ENCODE results near the gene GUCA1C.

GUCA1C gene

DNA sequence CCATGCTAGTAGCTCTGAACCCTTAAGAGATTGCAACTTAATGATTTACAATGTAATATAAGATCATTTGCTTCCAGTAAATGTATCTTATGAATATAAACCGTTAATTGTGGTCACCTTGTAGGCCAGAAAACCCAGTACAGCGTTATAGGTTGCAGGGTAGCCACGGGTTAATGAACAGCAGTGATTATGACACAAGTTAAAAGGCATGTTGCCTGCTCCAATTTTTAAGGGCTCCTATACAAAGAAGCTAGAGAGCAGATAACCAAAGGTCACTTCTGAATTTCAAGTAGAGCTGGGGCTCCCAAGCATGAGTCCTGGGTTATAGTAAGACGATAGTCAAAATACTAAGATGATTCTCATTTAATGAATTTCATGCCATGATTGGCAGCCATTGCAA is 13.5 kb downstream of the GUCA1C start:
- Mint-ChIP-seq H3K9me3 (no peaks in the 10 kb centered on the region), H3K4me3 (no peak overlapping the region), H3K27ac (no peak overlapping the region), H3K36me3 (no peaks in the 10 kb centered on the region), H3K4me1 (no peaks in the 10 kb centered on the region)
- DNase-seq (ENCODE audit: low spot score in 2 of 2) (no peak), ATAC-seq (no peak)

DNA sequence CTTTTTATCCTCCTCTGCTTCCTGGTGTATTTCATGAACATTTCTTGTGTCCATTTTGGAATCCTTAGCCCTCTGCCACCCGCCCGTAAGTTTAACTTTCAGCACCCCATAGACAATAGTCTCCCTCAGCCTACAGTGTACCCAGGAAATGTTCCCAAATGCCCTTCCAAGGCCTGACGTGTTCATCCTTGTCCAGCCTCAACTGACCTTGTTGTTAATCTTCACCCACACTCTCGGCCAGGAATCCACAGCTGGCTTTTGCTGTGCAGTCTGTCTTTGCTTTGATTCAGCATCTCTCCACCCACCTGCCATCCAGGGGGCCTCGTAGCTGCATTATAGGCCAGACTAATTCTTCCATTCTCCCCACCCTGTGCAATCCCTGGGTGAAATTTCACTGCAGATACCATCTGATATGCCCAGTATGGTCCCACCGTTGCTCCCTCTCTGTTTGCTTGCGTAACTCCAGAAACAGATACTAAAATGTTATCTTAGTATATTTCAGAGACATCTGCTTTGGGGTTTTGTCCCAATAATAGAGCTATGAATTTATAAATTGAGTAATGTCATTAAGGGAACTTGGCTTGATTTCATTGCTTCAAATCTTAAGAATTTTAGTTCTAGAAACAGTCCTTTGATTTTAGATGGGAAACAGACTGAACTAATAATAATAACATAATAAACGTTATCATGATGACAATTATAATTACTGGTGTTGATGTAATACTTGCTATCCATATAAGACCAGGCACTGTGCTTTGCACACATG is 16.6 kb downstream of the GUCA1C start:
- ATAC-seq (no peak), DNase-seq (ENCODE audit: low spot score in 2 of 2) (no peak)
- no peaks in the 10 kb centered on the region for H3K4me1 Mint-ChIP-seq
- no peaks in the 10 kb centered on the region for H3K36me3 Mint-ChIP-seq
- H3K27ac Mint-ChIP-seq, result no peak overlapping the region
- no peaks in the 10 kb centered on the region for H3K9me3 Mint-ChIP-seq
- no peak overlapping the region for H3K4me3 Mint-ChIP-seq

DNA sequence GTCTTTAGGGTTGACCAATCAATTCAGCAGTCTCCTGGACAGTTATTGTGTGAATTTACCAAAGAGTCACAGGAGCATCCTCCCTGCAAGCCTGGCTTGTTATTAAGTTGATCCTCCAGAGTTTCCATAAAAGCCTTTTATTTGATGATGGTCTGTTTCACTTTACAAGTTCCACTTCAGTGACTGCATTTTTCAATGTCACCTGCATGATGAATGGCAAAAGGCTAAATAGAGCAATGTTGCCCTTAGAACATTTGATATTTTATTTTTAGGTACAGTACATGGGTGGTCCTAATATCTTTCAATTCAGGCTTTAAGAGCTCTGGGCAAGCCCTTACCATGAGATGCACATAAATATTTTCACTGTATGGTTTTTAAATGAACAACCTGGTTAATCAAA is 22.6 kb downstream of the GUCA1C start:
- Mint-ChIP-seq H3K4me3 (no peak overlapping the region), H3K4me1 (no peaks in the 10 kb centered on the region), H3K36me3 (no peaks in the 10 kb centered on the region), H3K27ac (no peak overlapping the region), H3K9me3 (no peaks in the 10 kb centered on the region)
- DNase-seq (ENCODE audit: low spot score in 2 of 2) (no peak), ATAC-seq (no peak)

DNA sequence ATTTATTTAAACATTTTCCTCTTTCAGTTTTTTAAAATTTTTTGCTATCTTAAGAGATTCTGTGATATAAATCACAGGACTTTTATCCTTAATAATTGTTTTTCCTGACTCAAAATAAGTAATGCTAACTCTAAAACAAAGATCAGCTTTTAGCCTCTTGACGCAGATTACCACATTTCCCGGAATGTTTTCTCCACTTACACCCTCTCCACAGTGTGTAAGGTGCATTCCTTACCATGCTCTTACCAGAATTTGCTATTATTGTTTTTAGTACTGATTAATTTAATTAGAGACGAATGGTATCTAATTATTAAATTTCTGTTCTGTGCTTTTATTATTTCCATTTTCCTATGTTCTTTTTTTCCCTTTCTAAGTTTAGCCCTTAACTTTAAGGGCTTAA is 34.8 kb downstream of the GUCA1C start:
- H3K4me3 Mint-ChIP-seq, result no peak overlapping the region
- H3K4me1 Mint-ChIP-seq, result peaks cover 10% of the 10 kb centered on the region
- no peaks in the 10 kb centered on the region for H3K36me3 Mint-ChIP-seq
- no peaks in the 10 kb centered on the region for H3K9me3 Mint-ChIP-seq
- no peak overlapping the region for H3K27ac Mint-ChIP-seq
- no peak for DNase-seq (ENCODE audit: low spot score in 2 of 2)
- no peak for ATAC-seq

DNA sequence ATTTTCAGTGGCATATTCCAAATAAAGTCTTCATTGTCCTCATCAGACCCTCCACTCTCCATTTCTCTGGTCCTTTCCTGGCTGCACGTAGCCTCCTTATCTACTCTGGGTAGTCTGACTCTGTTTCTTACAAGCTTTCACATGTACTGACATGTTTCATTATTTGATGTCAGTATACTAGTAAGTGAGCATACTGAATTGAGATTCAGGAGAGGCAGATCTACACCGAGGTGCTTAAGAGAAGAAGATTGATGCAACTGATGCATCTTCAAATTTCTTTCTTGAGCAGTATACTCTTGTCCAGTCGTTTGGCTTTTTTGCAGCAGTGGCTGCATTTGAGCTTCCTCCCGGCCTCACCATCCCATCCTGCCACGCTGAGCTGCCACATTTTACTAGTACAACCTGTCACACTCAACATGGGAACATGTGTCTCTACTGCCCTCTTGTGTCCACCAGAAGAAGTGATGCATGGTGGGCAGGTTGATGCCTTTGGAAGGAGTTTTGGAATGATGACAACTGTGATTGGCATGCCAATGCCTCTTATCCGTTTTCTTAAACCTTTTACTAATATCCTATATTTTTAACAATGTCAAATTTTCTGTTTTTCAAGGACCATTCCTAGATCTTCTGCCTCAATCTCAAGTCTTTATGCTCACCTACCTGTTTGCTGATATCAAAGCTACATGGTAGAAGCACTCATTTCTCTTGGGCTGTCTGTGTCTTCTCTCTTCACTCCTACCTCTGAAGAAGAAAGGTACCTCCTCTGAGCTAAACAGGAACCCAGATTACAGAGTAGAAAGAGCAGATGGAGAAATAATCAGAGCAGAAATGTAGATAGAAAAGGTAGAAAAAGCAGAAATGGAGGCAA is 38.7 kb downstream of the GUCA1C start:
- no peak overlapping the region for H3K27ac Mint-ChIP-seq

DNA sequence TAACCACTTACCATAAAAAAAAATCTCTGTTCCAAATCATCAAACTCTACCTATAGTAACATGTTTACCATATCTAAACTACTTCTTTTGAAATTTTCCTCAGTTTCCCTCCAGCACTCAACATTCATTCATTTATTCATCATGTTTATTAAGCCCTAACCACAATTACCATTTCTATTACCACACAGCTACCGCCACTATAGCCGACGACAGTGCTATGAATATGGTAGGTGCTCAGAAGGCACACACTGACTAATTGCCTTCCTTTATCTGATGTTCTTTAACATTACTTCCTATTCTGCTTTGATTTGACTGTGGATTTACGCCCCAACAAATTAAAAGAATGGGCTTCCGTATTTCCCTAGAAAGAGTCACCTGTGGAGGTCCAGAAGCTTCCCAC is 43.9 kb downstream of the GUCA1C start:
- no peaks in the 10 kb centered on the region for H3K9me3 Mint-ChIP-seq
- no peak overlapping the region for H3K4me3 Mint-ChIP-seq
- no peak for ATAC-seq

More for the DNA sequence above, 38.7 kb downstream of the GUCA1C start:
- Mint-ChIP-seq H3K36me3 (no peaks in the 10 kb centered on the region), H3K4me1 (peaks cover 18% of the 10 kb centered on the region), H3K9me3 (no peaks in the 10 kb centered on the region), H3K4me3 (peak overlapping the region; percentile 4)
- peak; percentile 27 to 70 for DNase-seq (ENCODE audit: low spot score in 2 of 2)
- ATAC-seq, result peak; percentile 88

DNA sequence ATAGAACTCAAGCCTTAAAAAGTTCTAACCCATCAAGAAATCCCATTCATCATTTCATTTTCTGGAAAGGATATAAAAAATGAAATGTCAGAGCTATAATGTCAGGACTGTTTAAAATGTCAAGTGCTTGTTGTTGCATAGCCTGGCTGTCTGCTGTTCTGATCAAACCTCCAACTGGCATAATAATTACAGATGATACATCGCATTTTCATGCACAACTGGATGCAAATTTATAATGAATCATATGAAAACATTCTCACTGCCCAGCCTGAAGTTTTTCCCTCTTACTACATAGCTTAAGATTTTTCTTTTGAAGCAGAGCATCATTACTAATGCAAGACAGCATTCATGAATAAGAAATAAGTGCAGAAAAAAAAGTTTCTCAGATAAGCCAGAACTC is 46.5 kb downstream of the GUCA1C start:
- ATAC-seq (no peak), DNase-seq (ENCODE audit: low spot score in 2 of 2) (no peak)
- Mint-ChIP-seq H3K4me3 (no peak overlapping the region), H3K27ac (no peak overlapping the region), H3K9me3 (no peaks in the 10 kb centered on the region), H3K36me3 (no peaks in the 10 kb centered on the region), H3K4me1 (peaks cover 5% of the 10 kb centered on the region)

More for the DNA sequence above, 43.9 kb downstream of the GUCA1C start:
- Mint-ChIP-seq H3K4me1 (peaks cover 14% of the 10 kb centered on the region), H3K36me3 (no peaks in the 10 kb centered on the region), H3K27ac (no peak overlapping the region)
- no peak for DNase-seq (ENCODE audit: low spot score in 2 of 2)

DNA sequence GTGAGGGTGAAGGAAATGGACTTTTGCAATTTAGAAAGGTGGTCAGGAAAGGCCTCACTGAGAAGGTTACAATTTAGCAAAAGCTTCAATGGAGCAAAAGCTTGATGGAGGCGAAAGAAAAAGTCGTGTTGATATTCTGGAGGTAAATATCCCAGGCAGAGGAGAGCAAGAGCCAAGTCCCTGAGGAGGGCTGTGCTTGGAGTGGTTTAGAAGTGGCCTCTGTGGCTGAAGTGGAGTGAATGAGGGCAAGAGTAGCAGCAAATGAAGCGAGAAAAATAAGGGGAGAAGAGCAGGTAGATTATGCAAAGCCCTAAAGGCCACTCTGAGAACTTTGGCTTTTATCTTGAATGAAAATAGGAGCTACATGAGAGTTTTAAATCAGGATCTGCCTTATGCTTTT is 54.1 kb downstream of the GUCA1C start:
- H3K27ac Mint-ChIP-seq, result no peak overlapping the region
- ATAC-seq (no peak), DNase-seq (ENCODE audit: low spot score in 2 of 2) (no peak)
- no peaks in the 10 kb centered on the region for H3K36me3 Mint-ChIP-seq
- no peaks in the 10 kb centered on the region for H3K9me3 Mint-ChIP-seq
- no peak overlapping the region for H3K4me3 Mint-ChIP-seq
- peaks cover 5% of the 10 kb centered on the region for H3K4me1 Mint-ChIP-seq

DNA sequence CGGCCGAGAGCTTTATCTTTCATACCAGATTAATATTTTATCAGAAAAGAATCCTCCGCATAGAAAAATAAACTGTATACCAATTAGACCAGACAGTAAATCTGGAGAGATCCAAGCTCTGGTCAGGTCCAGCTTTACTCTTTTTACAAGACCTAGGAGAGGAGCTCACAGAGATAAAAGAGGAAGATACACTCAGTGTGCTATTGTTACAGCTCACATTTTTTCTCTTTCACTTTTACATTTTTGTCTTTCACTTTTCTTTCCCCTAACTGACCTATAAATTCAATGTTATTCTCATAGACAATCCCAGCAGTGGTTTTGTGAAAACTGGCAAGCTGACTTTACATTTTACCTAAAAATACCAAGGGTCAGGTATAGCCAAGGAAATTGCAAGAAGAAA is 55.8 kb downstream of the GUCA1C start:
- no peak overlapping the region for H3K4me3 Mint-ChIP-seq
- H3K9me3 Mint-ChIP-seq, result no peaks in the 10 kb centered on the region
- H3K27ac Mint-ChIP-seq, result no peak overlapping the region
- ATAC-seq, result no peak
- no peaks in the 10 kb centered on the region for H3K36me3 Mint-ChIP-seq
- peaks cover 5% of the 10 kb centered on the region for H3K4me1 Mint-ChIP-seq
- DNase-seq (ENCODE audit: low spot score in 2 of 2), result no peak

DNA sequence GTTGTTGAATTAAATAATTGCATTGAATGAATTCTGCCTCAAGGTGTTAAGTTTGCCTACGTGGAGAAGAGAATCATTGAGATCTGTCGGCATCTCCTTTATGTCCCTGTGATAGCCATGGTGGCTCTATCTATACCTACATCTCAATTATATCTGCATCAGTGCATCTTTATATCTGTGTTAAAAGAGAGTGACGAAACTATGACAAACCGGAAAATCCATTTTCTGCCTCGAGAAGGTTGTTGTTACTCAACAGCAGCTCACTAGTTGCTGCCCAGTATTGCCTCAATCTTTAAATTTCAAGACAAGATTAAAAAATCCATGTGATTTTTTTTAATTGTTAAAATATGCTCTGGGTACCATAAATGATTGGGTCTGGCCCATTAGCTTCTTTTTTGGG is 58.7 kb downstream of the GUCA1C start:
- Mint-ChIP-seq H3K9me3 (no peaks in the 10 kb centered on the region), H3K4me3 (no peak overlapping the region), H3K36me3 (no peaks in the 10 kb centered on the region), H3K4me1 (no peaks in the 10 kb centered on the region), H3K27ac (no peak overlapping the region)
- ATAC-seq (no peak), DNase-seq (ENCODE audit: low spot score in 2 of 2) (no peak)

DNA sequence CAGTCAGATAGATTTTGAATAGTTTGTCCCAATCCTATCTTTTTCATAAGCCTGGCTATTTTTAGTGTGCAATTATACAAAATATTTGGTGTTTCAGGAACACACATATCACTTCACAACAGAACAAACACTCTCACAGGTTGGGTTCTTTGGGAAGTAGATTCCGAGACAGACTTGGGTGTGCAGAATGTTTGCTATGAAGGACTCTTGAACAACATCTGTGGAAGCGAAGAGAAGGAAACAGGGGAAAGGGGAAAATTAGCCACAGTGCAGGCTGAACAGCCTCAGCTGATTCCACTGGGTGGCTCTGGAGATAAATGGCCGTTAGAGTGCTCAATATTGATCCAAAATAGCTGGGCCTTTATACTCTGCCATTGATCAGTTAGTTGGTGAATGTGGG is 61.8 kb downstream of the GUCA1C start:
- DNase-seq (ENCODE audit: low spot score in 2 of 2) (no peak), ATAC-seq (no peak)
- no peak overlapping the region for H3K4me3 Mint-ChIP-seq
- H3K9me3 Mint-ChIP-seq, result no peaks in the 10 kb centered on the region
- no peaks in the 10 kb centered on the region for H3K4me1 Mint-ChIP-seq
- no peaks in the 10 kb centered on the region for H3K36me3 Mint-ChIP-seq
- H3K27ac Mint-ChIP-seq, result no peak overlapping the region

DNA sequence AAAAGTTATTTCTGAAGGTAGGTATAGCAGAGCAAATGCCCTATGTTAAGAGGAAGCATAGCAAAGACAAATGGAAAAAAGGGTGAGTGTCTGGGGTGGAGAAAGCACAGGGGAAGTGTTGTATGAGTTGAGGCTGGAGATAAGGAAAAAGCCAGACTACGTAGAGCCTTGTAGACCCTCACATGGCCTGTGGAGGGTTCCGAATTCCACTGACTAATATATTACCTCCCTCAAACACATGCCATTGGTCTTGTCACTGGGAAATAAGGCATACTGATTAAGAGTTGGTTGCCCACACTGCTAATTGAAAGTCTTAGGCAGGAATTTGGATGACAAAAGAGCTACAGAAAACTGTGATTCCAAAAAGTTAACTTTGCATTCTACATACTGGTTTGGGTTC is 65.9 kb downstream of the GUCA1C start:
- no peak overlapping the region for H3K4me3 Mint-ChIP-seq
- ATAC-seq (no peak), DNase-seq (ENCODE audit: low spot score in 2 of 2) (no peak)
- H3K9me3 Mint-ChIP-seq, result no peaks in the 10 kb centered on the region
- no peaks in the 10 kb centered on the region for H3K4me1 Mint-ChIP-seq
- no peaks in the 10 kb centered on the region for H3K36me3 Mint-ChIP-seq
- H3K27ac Mint-ChIP-seq, result no peak overlapping the region

DNA sequence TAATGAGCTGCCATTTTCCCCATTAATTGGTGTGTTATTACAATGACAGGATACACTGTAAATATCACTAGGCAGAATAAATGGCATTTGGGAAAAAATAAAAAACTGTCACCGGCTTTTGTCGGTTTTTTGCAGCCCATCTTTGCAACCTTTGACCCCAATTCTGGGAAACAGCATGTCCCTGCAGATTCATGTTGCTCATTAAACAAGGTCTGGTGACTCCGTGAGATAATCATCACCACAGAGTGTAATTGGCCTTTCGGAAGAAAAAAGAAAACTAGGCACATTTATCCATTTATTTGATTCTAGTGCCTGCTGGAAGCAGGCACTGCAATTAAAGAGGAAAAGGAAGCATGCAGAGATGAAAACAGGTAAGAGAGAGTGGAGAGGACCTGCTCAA is 66.6 kb downstream of the GUCA1C start:
- H3K4me1 Mint-ChIP-seq, result no peaks in the 10 kb centered on the region
- DNase-seq (ENCODE audit: low spot score in 2 of 2), result no peak
- no peaks in the 10 kb centered on the region for H3K9me3 Mint-ChIP-seq
- ATAC-seq, result no peak
- H3K36me3 Mint-ChIP-seq, result no peaks in the 10 kb centered on the region
- H3K4me3 Mint-ChIP-seq, result no peak overlapping the region
- no peak overlapping the region for H3K27ac Mint-ChIP-seq

DNA sequence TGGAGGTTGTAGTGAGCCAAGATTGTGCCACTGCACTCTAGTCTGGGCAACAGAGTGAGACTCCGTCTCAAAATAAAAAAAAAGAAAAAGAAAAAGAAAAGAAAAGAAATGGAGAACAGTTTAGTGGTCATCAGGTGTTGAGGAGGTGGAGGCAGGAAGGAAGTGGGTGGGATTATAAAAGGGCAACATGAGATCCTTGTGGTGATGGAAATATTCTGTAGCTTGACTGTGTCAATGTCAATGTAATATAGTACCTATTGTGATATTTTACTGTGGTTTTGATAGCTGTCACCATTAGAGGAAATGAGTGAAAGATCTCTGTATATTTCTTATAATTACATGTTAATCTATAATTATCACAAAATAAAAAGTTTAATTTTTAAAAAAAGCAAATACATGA is 70.3 kb downstream of the GUCA1C start:
- ATAC-seq, result no peak
- Mint-ChIP-seq H3K9me3 (no peaks in the 10 kb centered on the region), H3K4me3 (no peak overlapping the region), H3K27ac (no peak overlapping the region), H3K36me3 (no peaks in the 10 kb centered on the region), H3K4me1 (no peaks in the 10 kb centered on the region)
- DNase-seq (ENCODE audit: low spot score in 2 of 2), result no peak

DNA sequence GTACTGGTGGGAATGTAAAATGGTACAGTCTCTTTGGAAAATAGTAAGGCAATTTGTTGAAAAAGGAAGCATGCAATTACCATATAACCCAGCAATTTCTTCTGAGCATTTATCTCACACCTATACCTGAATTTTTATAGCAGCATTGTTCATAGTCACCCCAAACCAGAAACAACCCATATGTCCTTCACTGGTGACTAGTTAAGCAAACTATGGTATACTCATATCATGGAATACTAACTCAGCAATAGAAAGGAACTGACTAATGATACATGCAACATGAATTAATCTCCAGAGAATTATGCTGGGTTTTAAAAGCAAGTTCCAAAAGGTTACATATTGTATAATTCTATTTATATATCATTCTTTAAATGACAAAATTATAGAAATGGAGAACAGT is 70.9 kb downstream of the GUCA1C start:
- no peak for DNase-seq (ENCODE audit: low spot score in 2 of 2)
- no peaks in the 10 kb centered on the region for H3K36me3 Mint-ChIP-seq
- no peaks in the 10 kb centered on the region for H3K9me3 Mint-ChIP-seq
- H3K4me3 Mint-ChIP-seq, result no peak overlapping the region
- ATAC-seq, result peak; percentile 65
- no peak overlapping the region for H3K27ac Mint-ChIP-seq
- no peaks in the 10 kb centered on the region for H3K4me1 Mint-ChIP-seq

DNA sequence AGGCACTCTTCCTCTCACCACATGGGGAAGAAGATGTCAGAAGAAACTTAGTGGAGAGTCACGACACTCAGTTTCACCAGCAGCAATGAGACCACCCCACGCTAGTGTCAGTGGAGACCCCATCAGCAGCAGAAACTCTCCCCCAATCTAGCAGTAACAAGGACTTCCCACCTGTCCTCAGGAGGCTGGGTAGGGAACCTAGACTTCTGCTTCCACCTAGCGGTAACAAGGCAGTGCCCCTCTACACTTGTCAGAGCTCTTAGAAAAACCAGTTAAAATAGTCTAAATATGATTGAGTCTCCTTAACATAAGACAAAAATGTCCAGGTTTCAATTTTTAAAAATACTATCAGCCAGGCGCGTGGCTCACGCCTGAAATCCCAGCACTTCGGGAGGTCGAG is 73.8 kb downstream of the GUCA1C start:
- H3K36me3 Mint-ChIP-seq, result no peaks in the 10 kb centered on the region
- no peaks in the 10 kb centered on the region for H3K9me3 Mint-ChIP-seq
- no peaks in the 10 kb centered on the region for H3K4me1 Mint-ChIP-seq
- ATAC-seq, result no peak
- no peak overlapping the region for H3K27ac Mint-ChIP-seq
- H3K4me3 Mint-ChIP-seq, result no peak overlapping the region
- DNase-seq (ENCODE audit: low spot score in 2 of 2), result no peak
